ENCODE measurements around the gene ZNF330.
"Not testable (repeated sequence)": the region's sequence is repeated elsewhere in the genome, so short reads cannot be mapped to it uniquely, and the experiment has no call there.

Gene ZNF330

GRCh38 chr4:141220691-141221659 is at the start of gene ZNF330:
TSS of gene ZNF330 (plus strand) at chr4:141220895. CDS start at chr4:141222372, 1,477 bp downstream.
- peak; percentile 94 for DNase-seq

GRCh38 chr4:141174457-141174856 is 46.2 kb upstream of the ZNF330 start:
- DNase-seq = no peak

- no peak for DNase-seq
These were observed 43.5 kb upstream of the ZNF330 start for GRCh38 chr4:141177171-141177570.

GRCh38 chr4:141179474-141180373 is 41.0 kb upstream of the ZNF330 start:
- no peak for DNase-seq

- DNase-seq = no peak
These were observed 39.5 kb upstream of the ZNF330 start for GRCh38 chr4:141180991-141181761.

GRCh38 chr4:141183491-141183890 is 37.2 kb upstream of the ZNF330 start:
- not testable (repeated sequence) for DNase-seq

- no peak for DNase-seq
These were observed 28.1 kb upstream of the ZNF330 start for GRCh38 chr4:141192564-141192963.

GRCh38 chr4:141193516-141194034 is 27.1 kb upstream of the ZNF330 start:
- DNase-seq = no peak

GRCh38 chr4:141195095-141195707 is 25.5 kb upstream of the ZNF330 start:
- DNase-seq = no peak

- DNase-seq = no peak
These were observed 24.3 kb upstream of the ZNF330 start for GRCh38 chr4:141196227-141196933.

- DNase-seq = no peak
These were observed 12.7 kb upstream of the ZNF330 start for GRCh38 chr4:141207961-141208360.

- DNase-seq = no peak
These were observed 10.5 kb upstream of the ZNF330 start for GRCh38 chr4:141210168-141210567.

GRCh38 chr4:141213550-141213991 is 7.1 kb upstream of the ZNF330 start:
- DNase-seq = no peak

GRCh38 chr4:141215030-141215429 is 5.7 kb upstream of the ZNF330 start:
- no peak for DNase-seq

- no peak for DNase-seq
These were observed 4.5 kb upstream of the ZNF330 start for GRCh38 chr4:141216002-141216761.

GRCh38 chr4:141220271-141220670 is 424 bp upstream of the ZNF330 start:
- DNase-seq = peak; percentile 56

GRCh38 chr4:141223418-141223817 is 2.7 kb downstream of the ZNF330 start:
- no peak for DNase-seq

GRCh38 chr4:141227280-141227679 is 6.6 kb downstream of the ZNF330 start:
- DNase-seq = not testable (repeated sequence)

- DNase-seq = no peak
These were observed 8.9 kb downstream of the ZNF330 start for GRCh38 chr4:141229408-141230101.

- DNase-seq = no peak
These were observed 13.0 kb downstream of the ZNF330 start for GRCh38 chr4:141233673-141234072.

All from midbrain (tissue), 1 donor.